ENCODE data around the gene ZNF587. TPM values are rescaled to one million over a fixed set of nuclear protein-coding genes. Genes with fewer than 3 reads are reported as not detected.

ZNF587 gene
- 16.4 and 20.1 TPM in 2 replicates for total RNA-seq

GRCh38 chr19:57849666-57850473, at the start of gene ZNF587:
Gene ZNF587 (plus strand): TSS chr19:57849859. CDS start chr19:57850039, 180 bp downstream.

GRCh38 chr19:57814505-57815246, 35.0 kb upstream of the ZNF587 start, which contains the start of gene ZNF552:
Gene ZNF552 (minus strand): TSS chr19:57814913. CDS start chr19:57814743, 170 bp downstream.

GRCh38 chr19:57830071-57830602, 19.5 kb upstream of the ZNF587 start, which contains the start of gene ZNF587B:
Gene ZNF587B (plus strand): TSS chr19:57830299. CDS start chr19:57830529, 230 bp downstream.

GRCh38 chr19:57888560-57889231, 39.0 kb downstream of the ZNF587 start, which contains the start of gene ZNF814:
Gene ZNF814 (minus strand): TSS chr19:57889037. CDS start chr19:57888802, 235 bp downstream.

Other genes starting within 250 kb of the ZNF587 start
- gene ZNF530, start 250.0 kb upstream of the ZNF587 start, total RNA-seq = 1.8 and 4.3 TPM in 2 replicates
- gene ZNF134, start 235.6 kb upstream of the ZNF587 start, total RNA-seq = 16.9 and 32.7 TPM in 2 replicates
- gene ZNF211, start 216.7 kb upstream of the ZNF587 start, total RNA-seq = 6.7 and 11.2 TPM in 2 replicates
- not detected in 2 replicates for gene ZSCAN4, start 180.9 kb upstream of the ZNF587 start, total RNA-seq
- 8.3 and 18.8 TPM in 2 replicates for gene ZNF551, start 167.9 kb upstream of the ZNF587 start, total RNA-seq
- 1.3 and 9.0 TPM in 2 replicates for gene ZNF154, start 140.7 kb upstream of the ZNF587 start, total RNA-seq
- gene ZNF671, start 122.2 kb upstream of the ZNF587 start, total RNA-seq = 5.3 and 29.5 TPM in 2 replicates
- gene ZNF776, start 103.0 kb upstream of the ZNF587 start, total RNA-seq = 7.6 and 22.8 TPM in 2 replicates
- 5.7 and 13.6 TPM in 2 replicates for gene ZNF586, start 80.2 kb upstream of the ZNF587 start, total RNA-seq
- 2.1 and 3.7 TPM in 2 replicates for gene ZNF552, start 34.9 kb upstream of the ZNF587 start, total RNA-seq
- gene ZNF587B, start 19.6 kb upstream of the ZNF587 start, total RNA-seq = 8.3 and 15.6 TPM in 2 replicates
- 4.5 and 6.9 TPM in 2 replicates for gene ZNF814, start 39.2 kb downstream of the ZNF587 start, total RNA-seq
- gene ZNF417, start 66.7 kb downstream of the ZNF587 start, total RNA-seq = 7.1 and 13.5 TPM in 2 replicates
- 1.7 TPM in 2 replicates for gene ZNF418, start 85.5 kb downstream of the ZNF587 start, total RNA-seq
- gene ZNF256, start 97.8 kb downstream of the ZNF587 start, total RNA-seq = 4.1 and 5.6 TPM in 2 replicates
- not detected in 2 replicates for gene C19orf18, start 124.7 kb downstream of the ZNF587 start, total RNA-seq
- gene ZNF606, start 153.0 kb downstream of the ZNF587 start, total RNA-seq = 9.1 and 37.8 TPM in 2 replicates
- gene ZSCAN1, start 184.2 kb downstream of the ZNF587 start, total RNA-seq = not detected in 2 replicates
- 3.2 and 3.5 TPM in 2 replicates for gene ZNF135, start 209.4 kb downstream of the ZNF587 start, total RNA-seq
- gene ZSCAN18, start 248.4 kb downstream of the ZNF587 start, total RNA-seq = 38.9 and 83.2 TPM in 2 replicates